ENCODE measurements around the gene KRTAP4-8.
"Not testable (repeated sequence)": the region's sequence is repeated elsewhere in the genome, so short reads cannot be mapped to it uniquely, and the experiment has no call there.

Gene KRTAP4-8

GRCh38 chr17:41107941-41108450 is 10.1 kb upstream of the KRTAP4-8 start:
- Histone ChIP-seq H3K4me3 (ENCODE audit: low read depth, low read length) (no peak overlapping the region), H3K27ac (no peak overlapping the region), H3K36me3 (no peaks in the 10 kb centered on the region), H3K9me3 (ENCODE audit: severe bottlenecking) (peaks cover 14% of the 10 kb centered on the region), H3K27me3 (ENCODE audit: insufficient read depth, low read depth, severe bottlenecking) (peaks cover 28% of the 10 kb centered on the region)
- no peak for TF ChIP-seq CTCF (IDR thresholded peaks at IDR 0.05; ENCODE audit: low read depth, low read length)
- DNase-seq, result no peak

- peaks cover 28% of the 10 kb centered on the region for H3K27me3 ChIP-seq (ENCODE audit: insufficient read depth, low read depth, severe bottlenecking)
- not testable (repeated sequence) for H3K4me3 ChIP-seq (ENCODE audit: low read depth, low read length); DNase-seq; H3K9me3 ChIP-seq (ENCODE audit: severe bottlenecking); H3K27ac ChIP-seq; H3K36me3 ChIP-seq
Observed at GRCh38 chr17:41105347-41105746, 7.4 kb upstream of the KRTAP4-8 start, which contains the start of gene KRTAP4-9. Gene KRTAP4-9, plus strand, starts transcription at chr17:41105389. Its CDS starts 0 bp downstream, at chr17:41105389.

- H3K36me3 ChIP-seq; H3K27ac ChIP-seq; DNase-seq; H3K4me3 ChIP-seq (ENCODE audit: low read depth, low read length); H3K9me3 ChIP-seq (ENCODE audit: severe bottlenecking): not testable (repeated sequence)
- peaks cover 28% of the 10 kb centered on the region for H3K27me3 ChIP-seq (ENCODE audit: insufficient read depth, low read depth, severe bottlenecking)
Observed at GRCh38 chr17:41104386-41105038, 6.6 kb upstream of the KRTAP4-8 start.

- H3K27me3 ChIP-seq (ENCODE audit: insufficient read depth, low read depth, severe bottlenecking), result peaks cover 28% of the 10 kb centered on the region
- no peaks in the 10 kb centered on the region for H3K36me3 ChIP-seq
- TF ChIP-seq CTCF (IDR thresholded peaks at IDR 0.05; ENCODE audit: low read depth, low read length), result no peak
- H3K9me3 ChIP-seq (ENCODE audit: severe bottlenecking), result no peaks in the 10 kb centered on the region
- no peak for DNase-seq
- no peak overlapping the region for H3K4me3 ChIP-seq (ENCODE audit: low read depth, low read length)
- H3K27ac ChIP-seq, result no peak overlapping the region
Observed at GRCh38 chr17:41103896-41104295, 6.0 kb upstream of the KRTAP4-8 start.

- no peak for TF ChIP-seq CTCF (IDR thresholded peaks at IDR 0.05; ENCODE audit: low read depth, low read length)
- H3K27me3 ChIP-seq (ENCODE audit: insufficient read depth, low read depth, severe bottlenecking), result peaks cover 13% of the 10 kb centered on the region
- H3K9me3 ChIP-seq (ENCODE audit: severe bottlenecking), result no peaks in the 10 kb centered on the region
- no peak within 1 kb of the TSS for H3K4me3 ChIP-seq (ENCODE audit: low read depth, low read length)
- no peak within 1 kb of the TSS for H3K27ac ChIP-seq
- no peak for DNase-seq
- no peaks in the 10 kb centered on the region for H3K36me3 ChIP-seq
Observed at GRCh38 chr17:41101586-41102259, 3.8 kb upstream of the KRTAP4-8 start, which contains the start of gene KRTAP4-16. Gene KRTAP4-16, minus strand, starts transcription at chr17:41102209. Its CDS starts 0 bp downstream, at chr17:41102209.

GRCh38 chr17:41099682-41100480 is 1.9 kb upstream of the KRTAP4-8 start:
- not testable (repeated sequence) for H3K9me3 ChIP-seq (ENCODE audit: severe bottlenecking); H3K27ac ChIP-seq; H3K4me3 ChIP-seq (ENCODE audit: low read depth, low read length); H3K36me3 ChIP-seq; DNase-seq; H3K27me3 ChIP-seq (ENCODE audit: insufficient read depth, low read depth, severe bottlenecking)

GRCh38 chr17:41098481-41098880 is 539 bp upstream of the KRTAP4-8 start:
- H3K27ac ChIP-seq, result no peak overlapping the region
- DNase-seq, result no peak

More at GRCh38 chr17:41098481-41098880, 539 bp upstream of the KRTAP4-8 start:
- no peaks in the 10 kb centered on the region for H3K36me3 ChIP-seq
- no peak overlapping the region for H3K4me3 ChIP-seq (ENCODE audit: low read depth, low read length)
- peaks cover 14% of the 10 kb centered on the region for H3K27me3 ChIP-seq (ENCODE audit: insufficient read depth, low read depth, severe bottlenecking)
- TF ChIP-seq CTCF (IDR thresholded peaks at IDR 0.05; ENCODE audit: low read depth, low read length), result no peak
- H3K9me3 ChIP-seq (ENCODE audit: severe bottlenecking), result no peaks in the 10 kb centered on the region

All from WERI-Rb-1 (cell line).